ENCODE data around the gene SEPTIN3. TPM values are rescaled to one million over a fixed set of nuclear protein-coding genes. Genes with fewer than 3 reads are reported as not detected.

SEPTIN3 gene
- total RNA-seq, 2 experiments from 2014 or later, result 1.1 to 2.1 TPM

- Histone ChIP-seq H3K4me2 (ENCODE audit: low read length) (peak overlapping the region; percentile 88), H4K20me1 (ENCODE audit: insufficient read depth, low read length) (no peaks in the 10 kb centered on the region), H3K9me3 (ENCODE audit: low read length) (no peaks in the 10 kb centered on the region), H3K36me3 (ENCODE audit: insufficient read depth, low read length) (peaks cover 21% of the 10 kb centered on the region), H2AFZ (ENCODE audit: low read length) (no peak overlapping the region), H3K27ac (ENCODE audit: low read depth, low read length, poor library complexity, severe bottlenecking) (peak overlapping the region; percentile 56), H3K4me3 (ENCODE audit: low read depth, low read length, poor library complexity, severe bottlenecking) (peak overlapping the region; percentile 94), H3K4me1 (ENCODE audit: insufficient read depth, low read length, poor library complexity, severe bottlenecking) (peaks cover 67% of the 10 kb centered on the region), H3K79me2 (ENCODE audit: insufficient read depth, low read depth, low read length) (peaks cover 50% of the 10 kb centered on the region), H3K9me2 (ENCODE audit: insufficient read depth, low read length) (no peaks in the 10 kb centered on the region)
- DNase-seq (ENCODE audit: low spot score), result peak; percentile 31
- CTCF ChIA-PET (ENCODE audit: unreplicated experiment), result no interaction called here
- intact Hi-C loops (cut with micrococcal nuclease; ENCODE audit: unreplicated experiment), result loop anchor here (5.0 kb wide), 1 partner anchor 493 kb away; no protein-coding TSS in a partner anchor
- TF ChIP-seq, protein P1, sequence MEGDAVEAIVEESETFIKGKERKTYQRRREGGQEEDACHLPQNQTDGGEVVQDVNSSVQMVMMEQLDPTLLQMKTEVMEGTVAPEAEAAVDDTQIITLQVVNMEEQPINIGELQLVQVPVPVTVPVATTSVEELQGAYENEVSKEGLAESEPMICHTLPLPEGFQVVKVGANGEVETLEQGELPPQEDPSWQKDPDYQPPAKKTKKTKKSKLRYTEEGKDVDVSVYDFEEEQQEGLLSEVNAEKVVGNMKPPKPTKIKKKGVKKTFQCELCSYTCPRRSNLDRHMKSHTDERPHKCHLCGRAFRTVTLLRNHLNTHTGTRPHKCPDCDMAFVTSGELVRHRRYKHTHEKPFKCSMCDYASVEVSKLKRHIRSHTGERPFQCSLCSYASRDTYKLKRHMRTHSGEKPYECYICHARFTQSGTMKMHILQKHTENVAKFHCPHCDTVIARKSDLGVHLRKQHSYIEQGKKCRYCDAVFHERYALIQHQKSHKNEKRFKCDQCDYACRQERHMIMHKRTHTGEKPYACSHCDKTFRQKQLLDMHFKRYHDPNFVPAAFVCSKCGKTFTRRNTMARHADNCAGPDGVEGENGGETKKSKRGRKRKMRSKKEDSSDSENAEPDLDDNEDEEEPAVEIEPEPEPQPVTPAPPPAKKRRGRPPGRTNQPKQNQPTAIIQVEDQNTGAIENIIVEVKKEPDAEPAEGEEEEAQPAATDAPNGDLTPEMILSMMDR (conservative IDR thresholded peaks at IDR 0.05; ENCODE audit: low read length), result no peak
- TF ChIP-seq EZH2phosphoT487 (IDR thresholded peaks at IDR 0.05; ENCODE audit: borderline replicate concordance, low read depth, low read length), result no peak
- POLR2A ChIA-PET, result interaction anchor here (0.6 to 1.0 kb wide), 4 partner anchors 13 to 278 kb away, joined by 3 read pairs; no protein-coding TSS in a partner anchor
- BruUV-seq (replicated peaks), result no TSS peak
Measured at GRCh38 chr22:41949297-41949965, 19.8 kb upstream of the SEPTIN3 start.

DNA sequence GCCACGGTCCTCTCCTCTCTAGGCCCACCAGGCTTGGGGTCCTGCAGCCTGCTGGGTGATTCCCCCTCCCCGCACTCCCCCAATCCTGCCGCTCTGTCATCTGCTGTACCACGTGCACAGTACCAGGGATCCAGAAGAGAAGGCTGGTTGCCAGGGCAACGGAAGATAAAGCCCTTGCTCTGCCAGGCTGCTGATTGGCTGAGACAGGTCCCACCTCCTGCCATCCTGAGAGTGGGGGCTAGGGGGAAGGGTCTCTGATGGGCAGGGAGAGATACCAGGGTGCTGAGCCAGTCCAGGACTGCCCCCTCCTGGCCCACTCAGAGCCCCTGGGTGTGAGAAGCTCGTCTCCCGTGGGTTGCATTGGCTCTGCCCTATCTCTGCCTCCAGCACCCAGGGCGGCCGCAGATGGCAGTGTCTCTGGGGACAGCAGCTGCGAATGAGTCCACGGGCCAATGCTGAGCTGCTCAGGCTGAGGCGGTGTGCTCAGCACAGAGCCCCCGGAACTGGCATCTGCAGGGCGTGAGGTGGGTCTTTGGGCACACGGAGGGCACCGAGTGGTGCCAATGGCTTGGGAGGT lies 17.3 kb upstream of the SEPTIN3 start, which contains the start of gene SMIM45:
Gene SMIM45, plus strand, starts transcription at position 253 of the 577 bp plus-strand sequence.
- H3K79me2 ChIP-seq (ENCODE audit: insufficient read depth, low read depth, low read length), result peaks cover 29% of the 10 kb centered on the region; the same call in 1 of the 2 replicates
- intact Hi-C loops (cut with micrococcal nuclease; ENCODE audit: unreplicated experiment), result no loop called here
- ChIA-PET CTCF (ENCODE audit: unreplicated experiment) (interaction anchor here (1.1 kb wide), 1 partner anchor 139 kb away, joined by 3 read pairs; no protein-coding TSS in a partner anchor), POLR2A (no interaction called here)
- H3K9me3 ChIP-seq (ENCODE audit: low read length), result no peaks in the 10 kb centered on the region
- H3K9me2 ChIP-seq (ENCODE audit: insufficient read depth, low read length), result no peaks in the 10 kb centered on the region
- H2AFZ ChIP-seq (ENCODE audit: low read length), result no peak within 1 kb of the TSS
- DNase-seq (ENCODE audit: low spot score), result peak; percentile 78
- no peak for TF ChIP-seq EZH2phosphoT487 (IDR thresholded peaks at IDR 0.05; ENCODE audit: borderline replicate concordance, low read depth, low read length)
- TF ChIP-seq, protein P1 (conservative IDR thresholded peaks at IDR 0.05; ENCODE audit: low read length), result peak; percentile 52
- H4K20me1 ChIP-seq (ENCODE audit: insufficient read depth, low read length), result no peaks in the 10 kb centered on the region
- peaks cover 59% of the 10 kb centered on the region for H3K4me1 ChIP-seq (ENCODE audit: insufficient read depth, low read length, poor library complexity, severe bottlenecking)
- H3K4me2 ChIP-seq (ENCODE audit: low read length), result peak within 1 kb of the TSS; percentile 52
- H3K36me3 ChIP-seq (ENCODE audit: insufficient read depth, low read length), result no peaks in the 10 kb centered on the region
- peak within 1 kb of the TSS; percentile 3 for H3K4me3 ChIP-seq (ENCODE audit: low read depth, low read length, poor library complexity, severe bottlenecking)
- no peak within 1 kb of the TSS for H3K27ac ChIP-seq (ENCODE audit: low read depth, low read length, poor library complexity, severe bottlenecking)
- no TSS peak for BruUV-seq (replicated peaks)

DNA sequence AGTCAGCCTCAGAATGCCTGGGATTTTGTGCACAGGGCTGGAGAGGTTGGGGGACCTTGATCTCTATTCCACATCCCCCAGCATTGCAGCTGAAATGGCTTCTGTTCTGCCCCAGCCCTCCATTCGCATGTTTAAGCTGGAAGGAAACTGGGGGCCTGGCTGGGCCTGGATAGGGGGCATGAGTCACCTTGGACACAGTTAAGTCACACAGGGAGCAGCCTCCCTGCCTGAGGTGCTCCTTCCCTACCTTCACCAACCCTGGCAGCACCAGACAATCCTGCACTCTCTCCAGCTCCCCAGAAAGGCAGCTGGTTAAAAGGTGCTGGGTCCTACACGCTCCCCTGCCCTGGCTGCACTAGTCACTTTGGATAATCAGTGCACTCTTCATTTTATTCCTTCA lies 16.5 kb upstream of the SEPTIN3 start:
- DNase-seq (ENCODE audit: low spot score), result no peak
- intact Hi-C loops (cut with micrococcal nuclease; ENCODE audit: unreplicated experiment), result no loop called here
- Histone ChIP-seq H3K4me3 (ENCODE audit: low read depth, low read length, poor library complexity, severe bottlenecking) (no peak overlapping the region), H3K27ac (ENCODE audit: low read depth, low read length, poor library complexity, severe bottlenecking) (no peak overlapping the region), H2AFZ (ENCODE audit: low read length) (no peak overlapping the region), H3K9me3 (ENCODE audit: low read length) (no peaks in the 10 kb centered on the region), H4K20me1 (ENCODE audit: insufficient read depth, low read length) (no peaks in the 10 kb centered on the region), H3K4me2 (ENCODE audit: low read length) (peak overlapping the region; percentile 52), H3K36me3 (ENCODE audit: insufficient read depth, low read length) (no peaks in the 10 kb centered on the region), H3K9me2 (ENCODE audit: insufficient read depth, low read length) (no peaks in the 10 kb centered on the region), H3K79me2 (ENCODE audit: insufficient read depth, low read depth, low read length) (peaks cover 23% of the 10 kb centered on the region; the same call in 1 of the 2 replicates), H3K4me1 (ENCODE audit: insufficient read depth, low read length, poor library complexity, severe bottlenecking) (peaks cover 56% of the 10 kb centered on the region)
- ChIA-PET POLR2A (no interaction called here), CTCF (ENCODE audit: unreplicated experiment) (no interaction called here)
- TF ChIP-seq, protein P1 (conservative IDR thresholded peaks at IDR 0.05; ENCODE audit: low read length), result no peak
- no peak for TF ChIP-seq EZH2phosphoT487 (IDR thresholded peaks at IDR 0.05; ENCODE audit: borderline replicate concordance, low read depth, low read length)
- no TSS peak for BruUV-seq (replicated peaks)
